Activated naive CD4-positive, alpha-beta T cell treated with anti-CD3 and anti-CD28 coated beads, Interleukin-2, amount 50 U/mL, for 72 hours (primary cell): ENCODE results near the gene CCDC9. TPM values are rescaled to one million over a fixed set of nuclear protein-coding genes. Genes with fewer than 3 reads are reported as not detected.

Experiments
- ATAC-seq, 2 donors: fragments of 150-1000 bp; cut with Tn5 transposase; 2 replicates each; pipeline ENCODE4 v1.10.0; 2021; ENCODE audit warnings: mild to moderate bottlenecking in 2 of 2, moderate library complexity in 2 of 2
- DNase-seq, 2 donors: peaks; one replicate each; pipeline ENCODE4 v3.0.0; 2021 to 2022; ENCODE audit warnings: low spot score in 2 of 2
- H3K27ac Mint-ChIP-seq, 2 donors: one replicate each; pipeline ENCODE4 v1.8.0; 2022; ENCODE audit warnings: mild to moderate bottlenecking in 2 of 2, mixed read lengths in 2 of 2
- H3K36me3 Mint-ChIP-seq, 2 donors: one replicate each; pipeline ENCODE4 v1.8.0; 2022; ENCODE audit warnings: mixed read lengths in 2 of 2
- H3K9me3 Mint-ChIP-seq, 2 donors: one replicate each; pipeline ENCODE4 v1.8.0; 2022; ENCODE audit warnings: mixed read lengths in 2 of 2
- total RNA-seq, 2 donors: library from RNA; stranded (reverse); gene quantifications; one replicate each; pipeline ENCODE4 v1.2.3, GENCODE V29; 2022

The CCDC9 gene
- total RNA-seq, 2 donors from 2014 or later, result 50.0 to 60.2 TPM

DNA sequence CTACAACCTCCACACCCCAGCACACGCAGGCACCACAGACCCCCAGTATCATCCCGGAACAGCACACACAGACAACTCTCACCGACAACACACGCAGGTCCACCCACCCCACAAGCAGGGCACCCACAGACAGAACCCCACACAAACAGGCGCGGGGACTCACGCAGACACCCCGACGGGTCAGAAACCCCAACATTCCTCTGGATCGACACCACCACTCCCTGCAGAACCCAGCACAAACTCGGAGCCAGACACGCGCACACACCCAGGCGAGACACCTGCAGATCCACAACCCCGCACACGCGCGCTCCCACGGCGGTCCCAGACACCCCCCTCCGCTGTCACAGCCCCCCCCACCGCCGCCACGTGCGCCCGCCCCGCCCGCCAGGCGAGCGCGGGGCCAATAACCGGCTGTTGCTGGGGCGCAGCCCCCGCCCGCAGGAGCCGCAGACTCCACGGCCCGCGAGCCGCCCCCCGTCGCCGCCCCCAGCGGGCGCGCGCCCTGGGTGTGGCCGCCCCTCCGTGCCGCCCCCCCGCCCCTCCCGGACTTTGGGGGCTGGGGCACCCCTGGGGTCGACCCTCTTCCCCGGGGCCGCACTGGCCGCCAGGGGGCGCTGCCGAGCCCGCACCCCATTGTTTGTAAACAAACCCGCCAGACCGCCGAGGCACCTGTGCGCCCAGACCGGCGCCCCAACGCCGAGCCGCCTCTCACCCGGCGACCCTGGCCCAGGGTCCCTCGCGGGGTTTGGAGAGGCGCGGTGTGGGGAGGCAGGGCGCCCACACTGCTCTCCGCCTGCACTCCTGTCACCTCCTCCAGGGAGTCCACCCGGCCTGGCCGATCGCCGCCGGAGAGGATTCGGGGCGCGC lies 26.0 kb upstream of the CCDC9 start:
- ATAC-seq (peak in 1 of 2 donors; percentile 5), DNase-seq (peak; percentile 81 to 89)
- peaks cover 5 to 16% of the 10 kb centered on the region in 2 donors for H3K36me3 Mint-ChIP-seq
- H3K27ac Mint-ChIP-seq, result no peak overlapping the region
- no peaks in the 10 kb centered on the region for H3K9me3 Mint-ChIP-seq

DNA sequence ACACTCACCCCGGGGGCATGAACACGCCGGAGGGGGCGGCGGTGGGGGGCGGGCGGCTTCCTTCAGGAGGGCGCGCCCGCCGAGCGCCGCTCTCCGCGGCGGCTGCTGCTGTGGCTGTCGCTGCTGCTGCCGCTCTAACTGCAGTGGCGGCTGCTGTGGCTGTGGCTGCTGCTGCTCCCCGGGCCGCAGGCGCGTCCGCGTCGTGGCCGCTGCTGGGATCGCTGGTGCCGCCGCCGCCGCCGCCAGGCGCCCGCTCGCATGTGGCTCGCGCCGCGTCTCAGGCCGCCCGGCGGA lies 25.5 kb upstream of the CCDC9 start, which contains the start of gene BBC3:
TSS of gene BBC3 (minus strand) at position 279 of the 294 bp plus-strand sequence. CDS start 2,768 bp downstream, outside the sequence.
- ATAC-seq (no peak), DNase-seq (no peak)
- Mint-ChIP-seq H3K36me3 (peaks cover 0 to 16% of the 10 kb centered on the region in 2 donors), H3K9me3 (no peaks in the 10 kb centered on the region), H3K27ac (peak within 1 kb of the TSS; percentile 26 to 99)

DNA sequence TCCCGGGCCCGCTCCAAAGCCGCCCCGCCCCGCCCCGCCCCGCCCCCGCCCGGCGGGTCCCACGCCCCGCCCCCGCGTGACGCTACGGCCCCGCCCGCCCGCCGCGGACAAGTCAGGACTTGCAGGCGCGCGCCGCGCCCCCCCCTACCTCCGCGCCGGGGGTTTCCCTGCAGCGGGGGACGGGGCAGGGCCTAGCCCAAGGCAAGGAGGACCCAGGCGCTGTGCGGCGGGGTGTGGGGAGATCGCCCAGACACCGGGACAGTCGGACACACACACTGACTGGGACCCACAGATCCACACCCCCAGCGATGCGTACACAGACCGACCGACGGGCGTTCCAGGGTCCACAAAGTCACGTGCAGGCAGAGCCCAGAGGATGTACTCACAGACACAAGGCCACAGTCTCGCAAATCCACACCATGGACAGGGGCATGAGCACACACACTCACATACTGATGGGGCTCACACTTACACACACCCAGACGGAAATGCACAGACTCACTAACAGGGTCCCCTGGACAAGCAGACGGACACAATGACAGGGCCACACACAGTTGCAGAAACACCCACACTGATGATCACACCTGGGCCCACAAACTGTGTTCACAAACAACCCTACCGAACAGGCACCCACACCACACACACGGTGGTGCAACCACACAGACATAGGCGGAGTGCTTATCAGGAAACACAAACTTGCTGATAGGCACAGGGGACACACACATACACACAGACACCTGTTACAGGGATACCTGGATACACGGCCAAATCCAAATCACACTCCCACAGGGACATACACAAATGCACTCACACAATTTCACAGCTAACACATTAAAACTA lies 24.9 kb upstream of the CCDC9 start:
- H3K9me3 Mint-ChIP-seq, result no peaks in the 10 kb centered on the region
- H3K36me3 Mint-ChIP-seq, result peaks cover 0 to 16% of the 10 kb centered on the region in 2 donors
- DNase-seq (peak; percentile 89 to 95), ATAC-seq (peak; percentile 54)
- H3K27ac Mint-ChIP-seq, result peak overlapping the region; percentile 26 to 99

DNA sequence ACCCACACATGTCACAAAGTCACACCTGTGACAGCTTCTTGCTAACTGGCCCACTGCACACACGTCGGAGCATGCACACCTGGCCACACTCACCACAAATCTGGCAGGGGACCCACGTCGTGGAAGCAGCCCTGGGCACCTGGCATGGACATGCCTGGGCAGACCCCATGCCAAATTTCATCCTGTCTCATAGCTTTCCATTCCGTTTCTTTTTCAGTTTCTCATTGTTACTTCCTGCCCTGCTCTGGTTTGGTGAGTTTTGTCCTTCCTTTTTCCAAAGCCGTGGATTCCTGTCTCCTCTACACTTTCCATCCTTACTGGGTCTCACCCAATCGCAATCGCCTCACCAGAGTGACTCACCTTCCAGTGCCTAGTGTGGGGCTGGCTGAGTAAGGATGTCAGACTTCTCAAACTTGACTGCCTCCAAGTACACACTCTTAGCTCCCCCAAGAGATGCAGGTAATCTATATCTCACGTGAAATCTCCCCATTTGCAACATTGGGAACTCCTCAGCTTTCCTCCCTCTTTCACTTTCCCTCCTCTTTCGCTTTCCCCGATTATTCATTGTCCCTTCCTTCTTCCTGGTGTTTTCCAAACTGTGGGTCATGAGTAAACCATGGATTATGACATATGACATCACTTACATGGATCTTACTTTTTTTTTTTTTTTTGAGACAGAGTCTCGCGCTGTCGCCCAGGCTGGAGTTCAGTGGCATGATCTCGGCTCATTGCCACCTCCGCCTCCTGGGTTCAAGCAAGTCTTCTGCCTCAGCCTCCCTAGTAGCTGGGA lies 23.7 kb upstream of the CCDC9 start:
- Mint-ChIP-seq H3K9me3 (no peaks in the 10 kb centered on the region), H3K36me3 (peaks cover 0 to 16% of the 10 kb centered on the region in 2 donors), H3K27ac (peak overlapping the region in 1 of 2 donors; percentile 99)
- DNase-seq (peak; percentile 24 to 83), ATAC-seq (peak in 1 of 2 donors; percentile 50)

DNA sequence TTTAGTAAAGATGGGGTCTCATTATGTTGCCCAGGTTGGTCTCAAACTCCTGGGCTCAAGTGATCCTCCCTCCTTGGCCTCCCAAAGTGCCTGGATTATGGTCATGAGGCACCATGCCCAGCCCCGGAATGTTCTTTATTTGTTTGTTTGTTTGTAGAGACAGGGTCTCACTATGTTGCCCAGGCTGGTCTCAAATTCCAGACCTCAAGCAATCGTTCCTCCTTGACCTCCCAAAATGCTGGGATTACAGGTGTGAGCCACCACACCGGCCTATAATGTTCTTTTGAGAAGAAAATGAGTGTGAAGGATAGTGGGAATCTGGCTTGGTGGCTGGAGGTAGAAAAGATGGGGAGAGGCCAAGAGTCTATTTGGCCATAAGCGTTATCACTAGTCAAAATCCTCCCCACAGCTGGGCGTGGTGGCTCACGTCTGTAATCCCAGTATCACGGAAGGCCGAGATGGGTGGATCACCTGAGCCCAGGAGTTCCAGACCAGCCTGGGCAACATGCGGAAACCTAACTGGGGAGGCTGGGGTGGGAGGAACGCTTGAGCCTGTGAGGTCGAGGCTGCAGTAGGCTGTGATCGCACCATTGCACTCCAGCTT lies 20.2 kb upstream of the CCDC9 start:
- Mint-ChIP-seq H3K9me3 (no peaks in the 10 kb centered on the region), H3K36me3 (peaks cover 5 to 21% of the 10 kb centered on the region in 2 donors), H3K27ac (no peak overlapping the region)
- DNase-seq (no peak), ATAC-seq (no peak)

DNA sequence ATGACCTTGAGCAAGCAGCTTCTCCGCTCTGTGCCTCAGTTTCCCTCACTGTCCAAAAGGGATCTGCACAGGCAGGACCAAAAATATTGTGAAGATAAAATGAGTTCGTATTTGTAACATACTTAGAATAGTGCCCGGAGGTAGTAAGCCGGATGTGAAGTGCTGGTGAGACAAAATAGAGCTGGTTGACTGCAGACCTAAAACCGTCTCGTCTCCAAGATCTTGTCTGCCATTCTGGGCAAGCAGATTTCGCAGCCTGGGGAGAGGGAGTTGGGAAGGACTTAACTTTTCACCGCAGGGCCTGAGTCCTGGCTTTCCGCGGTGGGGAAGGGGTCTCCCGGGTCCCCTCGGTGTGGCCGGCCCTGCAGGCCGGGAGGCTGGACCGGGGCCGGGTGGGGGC lies 17.2 kb upstream of the CCDC9 start:
- Mint-ChIP-seq H3K27ac (peak overlapping the region in 1 of 2 donors; percentile 61), H3K36me3 (peaks cover 5% of the 10 kb centered on the region in 2 donors), H3K9me3 (peaks cover 0 to 6% of the 10 kb centered on the region in 2 donors)
- ATAC-seq (no peak), DNase-seq (no peak)

DNA sequence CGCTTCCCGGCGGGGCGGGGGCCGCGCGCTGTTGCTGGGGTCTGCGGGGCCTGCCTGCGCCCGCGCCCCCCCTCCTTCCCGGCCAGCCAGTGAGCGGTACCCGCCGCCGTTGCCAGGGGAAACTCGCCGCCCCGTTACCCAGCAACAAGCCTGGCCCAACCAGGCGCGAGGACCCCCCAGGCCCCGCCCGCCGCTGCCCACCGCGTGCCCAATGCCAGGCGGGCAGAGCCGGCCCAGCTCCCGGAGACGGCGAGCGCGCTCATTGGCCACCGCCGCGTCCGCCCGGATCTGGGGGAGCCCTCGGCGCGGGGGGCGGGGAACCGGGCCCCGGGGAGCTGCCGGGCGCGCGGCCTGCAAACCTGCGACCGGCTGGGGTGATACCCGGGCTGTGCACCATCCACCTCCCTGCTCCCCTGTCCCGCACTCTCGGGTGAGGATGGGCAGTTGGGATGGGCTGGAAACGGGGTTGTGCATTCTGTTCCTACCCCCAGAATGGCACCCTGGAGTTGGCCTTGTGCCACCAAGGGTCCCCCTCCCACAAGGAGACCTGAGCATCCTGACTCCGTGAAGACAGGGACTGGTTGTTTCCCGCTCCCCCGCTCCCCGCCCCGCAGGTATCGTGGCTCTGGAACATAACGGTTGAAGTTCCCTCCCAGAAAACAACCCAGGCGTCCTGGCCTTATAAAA lies 16.6 kb upstream of the CCDC9 start:
- ATAC-seq, result peak in 1 of 2 donors; percentile 11
- peak overlapping the region in 1 of 2 donors; percentile 67 for H3K27ac Mint-ChIP-seq

DNA sequence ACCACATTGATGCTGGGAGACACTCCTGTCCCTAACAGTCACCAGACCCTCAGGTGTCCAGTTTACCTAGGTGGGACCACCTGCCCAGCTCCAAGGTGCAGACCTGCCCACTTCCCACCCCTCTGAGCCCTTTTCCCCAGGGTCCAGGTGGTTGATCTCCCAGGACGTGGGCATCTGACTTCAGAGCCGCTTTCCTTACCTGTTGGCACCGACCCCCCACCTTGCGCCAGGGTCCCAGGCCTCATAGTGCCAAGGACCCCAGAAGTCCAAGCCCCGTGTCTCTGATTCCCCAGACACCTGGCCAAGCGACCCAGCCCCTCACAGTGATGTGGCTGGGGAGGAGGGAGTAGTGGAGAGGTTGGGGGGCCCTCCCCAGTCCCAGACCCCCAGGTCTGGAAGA lies 15.8 kb upstream of the CCDC9 start:
- Mint-ChIP-seq H3K36me3 (peaks cover 5% of the 10 kb centered on the region in 2 donors), H3K27ac (peak overlapping the region in 1 of 2 donors; percentile 67), H3K9me3 (peaks cover 0 to 6% of the 10 kb centered on the region in 2 donors)
- DNase-seq, result no peak
- ATAC-seq, result no peak

More for the DNA sequence above, 16.6 kb upstream of the CCDC9 start:
- Mint-ChIP-seq H3K9me3 (peaks cover 0 to 6% of the 10 kb centered on the region in 2 donors), H3K36me3 (peaks cover 5% of the 10 kb centered on the region in 2 donors)
- DNase-seq, result peak in 1 of 2 donors; percentile 49

DNA sequence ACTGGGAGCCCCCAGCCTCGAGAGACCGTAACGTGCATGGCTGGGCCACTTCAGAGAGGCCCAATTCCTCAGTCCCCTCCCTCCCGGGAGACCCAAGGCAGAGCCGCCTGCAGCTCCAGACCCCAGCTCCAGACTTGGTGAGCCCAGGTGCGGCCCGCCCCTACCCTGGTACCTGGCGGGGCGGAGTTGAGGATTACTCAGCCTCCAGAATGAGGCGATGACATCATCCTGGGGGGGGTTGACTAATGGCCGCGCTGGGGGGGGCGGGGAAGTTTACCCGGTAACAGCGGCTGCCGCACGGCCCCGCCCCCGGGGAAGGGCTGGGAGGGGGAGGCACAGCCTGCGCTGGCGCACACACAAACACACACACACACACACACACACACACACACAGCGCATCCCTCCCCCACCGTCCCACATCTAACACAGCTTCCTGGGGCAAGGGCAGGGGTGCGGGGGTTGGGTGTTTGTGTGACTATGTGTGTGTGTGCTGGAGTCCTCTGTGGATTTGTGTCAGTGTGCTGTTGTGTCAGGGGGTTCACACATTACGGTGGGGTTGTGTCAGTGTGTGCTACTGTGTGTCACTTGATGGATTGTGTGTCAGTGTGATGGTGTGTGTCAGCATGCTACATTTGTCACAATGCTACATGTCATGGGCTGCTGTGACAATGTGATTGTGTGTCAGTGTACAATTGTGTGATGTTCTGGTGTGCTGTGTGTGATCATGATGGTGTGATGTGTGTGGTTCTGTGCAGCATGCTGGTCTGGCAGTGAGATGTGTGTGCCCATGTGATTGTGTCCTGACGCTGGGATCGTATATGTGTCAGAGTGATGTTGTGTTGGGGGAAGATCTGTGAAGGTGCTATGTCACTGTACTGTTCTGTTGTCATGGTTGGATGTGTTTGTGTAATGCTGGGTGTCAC lies 15.1 kb upstream of the CCDC9 start:
- DNase-seq, result peak; percentile 77 to 81
- Mint-ChIP-seq H3K9me3 (peaks cover 0 to 6% of the 10 kb centered on the region in 2 donors), H3K27ac (peak overlapping the region in 1 of 2 donors; percentile 67), H3K36me3 (peaks cover 5% of the 10 kb centered on the region in 2 donors)
- ATAC-seq, result peak; percentile 31 to 57

DNA sequence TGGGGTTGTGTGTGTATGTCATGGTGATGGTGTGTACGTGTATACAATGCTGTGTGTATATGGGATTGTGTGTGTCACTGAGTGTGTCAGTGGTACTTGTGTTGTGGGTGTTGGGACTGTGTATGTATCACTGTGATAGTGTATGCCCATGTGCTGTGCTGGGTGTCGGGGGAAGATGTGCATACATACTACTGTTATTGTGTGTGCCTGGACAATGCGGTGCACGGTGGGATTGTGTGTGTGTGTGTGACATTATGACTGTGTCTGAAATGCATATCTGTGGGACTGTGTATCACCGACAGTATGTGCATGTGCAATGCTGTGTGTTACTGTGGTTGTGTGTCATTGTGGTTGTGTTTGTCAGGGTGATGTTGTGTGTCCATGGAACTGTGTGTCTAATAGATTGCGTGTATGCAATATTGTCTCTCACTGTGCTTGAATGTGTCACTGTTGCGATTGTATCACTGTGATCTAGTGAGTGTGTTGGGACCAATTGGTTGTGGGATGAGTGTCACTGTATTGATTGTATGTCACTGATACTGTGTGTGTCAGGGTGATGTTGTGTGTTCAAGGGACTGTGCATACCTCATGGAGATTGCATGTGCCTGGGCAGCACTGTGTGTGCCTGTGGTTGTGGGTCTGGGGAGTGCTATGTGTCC lies 14.3 kb upstream of the CCDC9 start:
- Mint-ChIP-seq H3K36me3 (peaks cover 5% of the 10 kb centered on the region in 2 donors), H3K27ac (no peak overlapping the region)
- no peak for DNase-seq

DNA sequence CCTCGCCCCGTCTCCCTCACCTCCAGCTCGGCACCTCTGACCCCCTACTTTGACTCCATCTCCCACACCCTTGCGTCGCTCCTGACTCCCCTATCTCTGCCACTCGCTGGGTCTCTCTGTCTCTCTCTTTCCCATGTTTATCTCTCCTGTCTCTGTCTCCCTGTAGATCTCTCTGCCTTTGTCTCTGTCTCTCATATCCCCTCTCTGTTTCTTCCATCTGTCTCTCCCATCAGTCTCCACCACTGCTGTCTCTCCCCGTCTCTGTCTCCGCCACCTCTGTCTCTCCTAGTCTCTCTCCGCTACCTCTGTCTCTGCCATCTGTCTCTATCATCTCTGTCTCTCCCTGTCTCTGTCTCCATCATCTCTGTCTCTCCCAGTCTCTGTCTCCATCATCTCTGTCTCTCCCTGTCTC lies 13.0 kb upstream of the CCDC9 start:
- DNase-seq (peak in 1 of 2 donors; percentile 29), ATAC-seq (peak; percentile 9 to 19)
- H3K27ac Mint-ChIP-seq, result peak overlapping the region in 1 of 2 donors; percentile 97
- peaks cover 0 to 6% of the 10 kb centered on the region in 2 donors for H3K9me3 Mint-ChIP-seq
- peaks cover 5% of the 10 kb centered on the region in 2 donors for H3K36me3 Mint-ChIP-seq

More for the DNA sequence above, 14.3 kb upstream of the CCDC9 start:
- peak in 1 of 2 donors; percentile 15 for ATAC-seq
- peaks cover 0 to 6% of the 10 kb centered on the region in 2 donors for H3K9me3 Mint-ChIP-seq

DNA sequence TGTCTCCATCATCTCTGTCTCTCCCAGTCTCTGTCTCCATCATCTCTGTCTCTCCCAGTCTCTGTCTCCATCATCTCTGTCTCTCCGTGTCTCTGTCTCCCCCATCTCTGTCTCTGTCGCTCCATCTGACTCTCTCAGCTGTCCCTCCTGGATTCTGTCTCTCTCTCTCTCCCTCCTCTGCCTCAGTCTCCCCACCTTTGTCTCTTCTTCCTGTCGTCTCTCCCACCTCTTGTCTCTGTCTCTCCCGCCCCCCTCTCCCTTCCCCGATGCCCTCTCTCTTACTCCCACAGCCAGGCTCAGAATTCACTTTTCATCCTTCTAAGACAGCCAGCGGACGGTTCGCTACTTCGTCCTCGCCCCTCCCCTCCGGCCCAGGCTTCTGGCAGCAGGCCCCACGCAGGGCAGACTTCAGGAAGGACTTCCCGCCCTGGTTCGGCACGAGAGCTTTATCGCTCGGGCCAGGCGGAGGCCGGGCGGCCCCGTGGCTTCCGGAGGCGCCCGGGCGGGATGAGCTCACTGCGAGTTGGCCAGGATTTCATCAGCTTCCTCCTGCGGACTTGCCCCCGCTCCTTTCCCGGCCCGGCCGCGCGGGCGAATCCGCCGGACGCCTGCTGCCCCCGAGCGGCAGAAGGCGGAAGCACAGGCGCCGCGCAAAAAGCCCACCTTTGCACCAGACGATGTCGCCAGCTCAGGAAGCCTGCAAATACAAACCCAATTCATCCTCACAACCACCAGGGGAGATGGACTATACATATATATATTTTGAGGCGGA lies 12.4 kb upstream of the CCDC9 start:
- peaks cover 0 to 6% of the 10 kb centered on the region in 2 donors for H3K9me3 Mint-ChIP-seq
- H3K36me3 Mint-ChIP-seq, result peaks cover 3% of the 10 kb centered on the region in 2 donors
- H3K27ac Mint-ChIP-seq, result peak overlapping the region in 1 of 2 donors; percentile 97
- DNase-seq (peak; percentile 96 to 98), ATAC-seq (peak; percentile 77 to 82)

DNA sequence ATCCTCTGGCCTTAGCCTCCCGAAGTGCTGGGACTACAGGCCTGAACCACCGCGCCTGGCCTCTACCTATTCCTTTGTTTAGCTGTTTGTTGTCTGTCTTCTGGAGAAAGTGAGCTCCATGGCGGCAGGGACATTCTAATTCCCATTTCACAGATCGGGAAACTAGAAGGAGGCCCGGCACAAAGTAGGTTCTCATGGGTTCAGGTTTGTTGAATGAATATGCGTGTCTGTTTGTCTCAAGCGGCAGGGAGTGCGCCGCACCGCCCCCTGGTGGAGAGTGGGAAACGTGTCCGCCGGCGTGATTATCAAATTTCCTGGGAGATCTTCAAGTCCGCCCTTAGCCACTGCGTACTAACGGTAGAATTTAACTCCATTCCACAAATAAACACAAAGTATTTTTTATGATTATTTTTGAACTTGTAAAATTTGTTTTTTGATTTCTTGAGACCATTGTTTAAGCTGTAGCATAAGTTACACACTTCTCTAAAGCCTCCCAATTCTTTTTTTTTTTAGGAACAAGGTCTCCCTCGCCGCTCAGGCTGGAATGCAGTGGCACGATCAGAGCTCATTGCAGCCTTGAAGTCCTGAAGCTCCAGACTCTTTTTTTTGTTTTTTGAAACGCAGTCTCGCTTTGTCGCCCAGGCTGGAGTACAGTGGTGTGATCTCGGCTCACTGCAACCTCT lies 8.9 kb upstream of the CCDC9 start:
- ATAC-seq (no peak), DNase-seq (peak; percentile 82 to 93)
- Mint-ChIP-seq H3K27ac (peak overlapping the region in 1 of 2 donors; percentile 74), H3K9me3 (peaks cover 0 to 6% of the 10 kb centered on the region in 2 donors), H3K36me3 (no peaks in the 10 kb centered on the region)
